ENCODE results near the gene WDR33. TPM values are rescaled to one million over a fixed set of nuclear protein-coding genes. Genes with fewer than 3 reads are reported as not detected.

Gene WDR33
- total RNA-seq, 4 donors from 2014 or later: 41.3 to 51.6 (median 45.1) TPM

DNA sequence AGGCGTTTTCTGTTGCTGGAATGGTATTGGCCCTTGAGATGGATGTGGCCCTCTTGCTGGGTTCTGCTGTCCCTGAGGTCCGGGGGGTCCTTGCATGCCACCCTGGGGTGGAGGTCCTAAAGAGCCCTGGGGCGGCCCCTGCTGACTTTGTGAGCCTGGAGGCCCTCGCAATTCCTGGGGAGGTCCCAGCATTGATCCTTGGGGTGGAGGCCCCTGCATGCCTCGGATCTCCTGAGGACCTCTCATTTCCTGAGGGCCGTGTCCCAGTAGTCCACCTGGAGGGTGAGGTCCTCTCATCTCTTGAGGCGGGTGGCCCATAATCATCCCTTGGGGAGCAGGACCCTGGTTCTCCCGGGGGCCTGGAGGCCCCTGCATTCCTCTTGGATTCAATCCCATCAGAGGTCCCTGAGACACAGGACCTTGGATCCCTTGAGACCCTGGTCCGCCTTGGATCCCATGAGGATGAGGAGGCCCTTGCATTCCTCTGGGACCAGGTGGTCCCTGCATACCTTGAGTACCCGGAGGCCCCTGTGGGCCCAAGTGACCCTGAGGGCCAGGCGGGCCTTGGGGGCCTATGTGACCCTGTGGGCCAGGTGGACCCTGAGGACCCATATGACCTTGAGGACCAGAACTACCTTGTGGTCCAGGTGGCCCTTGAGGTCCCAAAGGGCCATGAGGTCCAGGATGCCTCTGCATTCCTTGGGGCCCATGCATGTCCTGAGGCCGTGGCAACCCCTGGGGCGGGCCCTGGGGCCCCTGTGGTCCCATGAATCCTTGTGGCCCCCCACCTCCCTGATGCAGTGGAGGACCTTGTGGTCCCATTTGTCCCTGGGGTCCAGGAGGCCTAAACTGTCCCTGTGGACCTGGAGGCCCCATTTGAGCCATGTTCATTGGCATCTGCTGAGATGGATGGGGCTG lies 91.4 kb downstream of the WDR33 start:
- Histone ChIP-seq H3K27ac (no peak overlapping the region), H3K9me3 (no peaks in the 10 kb centered on the region), H3K4me1 (no peaks in the 10 kb centered on the region), H3K27me3 (no peaks in the 10 kb centered on the region), H3K36me3 (peaks cover 0 to 73% (median 0%) of the 10 kb centered on the region in 3 donors), H3K4me3 (no peak overlapping the region)
- DNase-seq: no peak
- TF ChIP-seq, protein P1, sequence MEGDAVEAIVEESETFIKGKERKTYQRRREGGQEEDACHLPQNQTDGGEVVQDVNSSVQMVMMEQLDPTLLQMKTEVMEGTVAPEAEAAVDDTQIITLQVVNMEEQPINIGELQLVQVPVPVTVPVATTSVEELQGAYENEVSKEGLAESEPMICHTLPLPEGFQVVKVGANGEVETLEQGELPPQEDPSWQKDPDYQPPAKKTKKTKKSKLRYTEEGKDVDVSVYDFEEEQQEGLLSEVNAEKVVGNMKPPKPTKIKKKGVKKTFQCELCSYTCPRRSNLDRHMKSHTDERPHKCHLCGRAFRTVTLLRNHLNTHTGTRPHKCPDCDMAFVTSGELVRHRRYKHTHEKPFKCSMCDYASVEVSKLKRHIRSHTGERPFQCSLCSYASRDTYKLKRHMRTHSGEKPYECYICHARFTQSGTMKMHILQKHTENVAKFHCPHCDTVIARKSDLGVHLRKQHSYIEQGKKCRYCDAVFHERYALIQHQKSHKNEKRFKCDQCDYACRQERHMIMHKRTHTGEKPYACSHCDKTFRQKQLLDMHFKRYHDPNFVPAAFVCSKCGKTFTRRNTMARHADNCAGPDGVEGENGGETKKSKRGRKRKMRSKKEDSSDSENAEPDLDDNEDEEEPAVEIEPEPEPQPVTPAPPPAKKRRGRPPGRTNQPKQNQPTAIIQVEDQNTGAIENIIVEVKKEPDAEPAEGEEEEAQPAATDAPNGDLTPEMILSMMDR (IDR thresholded peaks at IDR 0.05): no peak
- TF ChIP-seq POLR2A (IDR thresholded peaks at IDR 0.05): no peak

DNA sequence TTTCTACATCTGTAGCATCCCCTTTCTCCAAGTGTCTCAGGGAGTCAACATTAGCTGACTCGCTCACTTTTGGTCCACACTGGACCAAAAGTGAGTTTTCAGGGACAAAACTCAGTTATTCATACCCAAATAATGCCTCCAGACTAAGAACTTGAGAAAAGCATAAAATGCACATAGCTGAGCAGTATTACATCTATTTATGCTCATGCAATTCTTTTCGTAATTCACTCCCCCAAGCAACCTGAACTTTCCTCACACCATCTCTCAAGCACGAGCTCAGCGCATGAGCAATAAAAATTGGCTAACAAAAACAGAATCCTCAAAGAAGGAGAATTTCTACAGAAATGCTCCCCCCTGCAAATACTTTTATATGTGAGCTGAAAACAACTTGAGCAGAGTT lies 92.7 kb downstream of the WDR33 start:
- Histone ChIP-seq H3K36me3 (peaks cover 0 to 77% (median 0%) of the 10 kb centered on the region in 3 donors), H3K4me1 (no peaks in the 10 kb centered on the region), H3K9me3 (no peaks in the 10 kb centered on the region), H3K27me3 (no peaks in the 10 kb centered on the region), H3K27ac (no peak overlapping the region), H3K4me3 (no peak overlapping the region)
- DNase-seq: no peak
- no peak for TF ChIP-seq POLR2A (IDR thresholded peaks at IDR 0.05)
- TF ChIP-seq, protein P1 (IDR thresholded peaks at IDR 0.05): no peak

DNA sequence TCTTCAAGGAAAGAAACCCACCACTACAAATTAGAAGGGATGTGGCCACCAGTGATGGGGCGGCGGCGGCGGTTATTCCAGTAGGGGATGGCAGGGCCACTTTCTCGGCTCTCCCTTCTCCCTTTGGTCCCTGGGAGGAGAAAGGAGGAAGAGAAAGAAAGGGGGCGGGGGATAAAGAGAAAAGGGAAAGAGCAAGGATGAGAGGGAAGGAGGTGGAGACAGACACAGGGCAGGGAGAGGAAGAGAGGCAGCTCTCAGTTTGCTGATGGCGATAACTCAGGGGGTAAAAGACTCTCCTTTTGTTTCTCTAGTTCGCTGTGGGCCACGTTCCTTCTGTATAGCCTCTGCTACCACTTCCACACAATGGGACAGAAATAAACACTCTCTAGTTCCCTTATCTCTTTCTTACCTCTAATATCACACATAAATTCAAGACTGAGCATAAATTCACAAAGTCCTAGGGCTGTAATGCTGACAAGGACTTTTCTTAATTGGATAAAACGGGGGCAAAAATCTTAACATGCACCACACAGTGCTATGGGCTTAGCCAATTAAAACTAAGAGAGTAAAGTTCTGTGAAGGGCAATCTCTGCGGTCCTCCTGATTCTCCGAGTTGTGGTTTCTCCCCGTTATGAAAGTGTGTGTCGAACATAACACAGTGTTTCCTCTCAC lies 95.1 kb downstream of the WDR33 start:
- no peaks in the 10 kb centered on the region for H3K27me3 ChIP-seq
- DNase-seq: no peak
- no peak overlapping the region for H3K4me3 ChIP-seq
- TF ChIP-seq POLR2A (IDR thresholded peaks at IDR 0.05): no peak
- TF ChIP-seq, protein P1 (IDR thresholded peaks at IDR 0.05): no peak
- H3K9me3 ChIP-seq: no peaks in the 10 kb centered on the region
- H3K27ac ChIP-seq: no peak overlapping the region
- no peaks in the 10 kb centered on the region for H3K4me1 ChIP-seq
- peaks cover 0 to 59% (median 0%) of the 10 kb centered on the region in 3 donors for H3K36me3 ChIP-seq

DNA sequence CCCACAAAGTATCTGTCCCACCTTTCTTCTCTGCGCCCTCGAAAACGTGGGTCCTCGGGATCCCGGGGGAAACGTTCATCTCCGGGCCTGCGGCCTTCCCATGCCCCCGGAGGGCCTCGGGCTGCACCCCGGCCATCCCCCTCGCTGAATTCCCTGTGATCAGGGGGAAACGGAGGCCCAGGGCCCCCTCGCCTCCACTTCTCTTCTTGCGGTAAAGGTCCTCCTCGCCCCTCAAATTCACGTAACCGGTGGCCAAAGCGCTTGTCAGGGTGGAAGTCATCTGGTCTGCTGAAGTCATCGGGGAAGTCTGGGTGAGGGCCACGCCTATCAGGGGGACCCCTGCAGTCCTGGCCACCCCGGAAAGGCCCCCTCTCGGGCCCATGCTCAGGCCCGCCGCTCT lies 97.4 kb downstream of the WDR33 start:
- no peak for TF ChIP-seq POLR2A (IDR thresholded peaks at IDR 0.05)
- TF ChIP-seq, protein P1 (IDR thresholded peaks at IDR 0.05): no peak

DNA sequence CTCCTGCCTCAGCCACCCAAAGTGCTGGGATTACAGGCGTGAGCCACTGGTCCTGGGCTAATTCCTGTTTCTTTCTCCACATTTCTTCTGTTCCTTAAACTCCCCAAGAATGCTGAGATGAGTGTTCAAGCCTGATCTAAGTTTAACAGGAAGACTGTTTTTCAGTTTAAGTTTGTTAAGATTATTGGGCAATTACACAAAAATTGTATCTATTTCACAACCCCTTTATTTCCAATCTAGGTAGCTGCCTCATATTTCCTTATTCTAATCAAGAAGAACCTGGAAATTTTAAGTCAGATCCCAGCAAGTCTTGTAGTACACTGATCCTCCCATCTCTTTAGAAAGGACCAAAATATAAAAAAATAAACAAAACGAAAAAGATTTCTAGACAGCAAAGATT lies 98.0 kb downstream of the WDR33 start:
- H3K36me3 ChIP-seq: peaks cover 0 to 48% (median 0%) of the 10 kb centered on the region in 3 donors
- no peaks in the 10 kb centered on the region for H3K4me1 ChIP-seq
- TF ChIP-seq POLR2A (IDR thresholded peaks at IDR 0.05): no peak
- TF ChIP-seq, protein P1 (IDR thresholded peaks at IDR 0.05): no peak
- no peaks in the 10 kb centered on the region for H3K27me3 ChIP-seq
- no peak for DNase-seq
- no peak overlapping the region for H3K4me3 ChIP-seq
- H3K9me3 ChIP-seq: no peaks in the 10 kb centered on the region
- H3K27ac ChIP-seq: no peak overlapping the region

More for the DNA sequence above, 97.4 kb downstream of the WDR33 start:
- Histone ChIP-seq H3K27ac (no peak overlapping the region), H3K36me3 (peaks cover 0 to 46% (median 0%) of the 10 kb centered on the region in 3 donors), H3K4me3 (no peak overlapping the region), H3K4me1 (no peaks in the 10 kb centered on the region), H3K27me3 (no peaks in the 10 kb centered on the region), H3K9me3 (no peaks in the 10 kb centered on the region)
- no peak for DNase-seq
